Measurements from ENCODE around the gene TMEM163.
"Not testable (repeated sequence)": the region's sequence is repeated elsewhere in the genome, so short reads cannot be mapped to it uniquely, and the experiment has no call there.

Gene TMEM163

DNA sequence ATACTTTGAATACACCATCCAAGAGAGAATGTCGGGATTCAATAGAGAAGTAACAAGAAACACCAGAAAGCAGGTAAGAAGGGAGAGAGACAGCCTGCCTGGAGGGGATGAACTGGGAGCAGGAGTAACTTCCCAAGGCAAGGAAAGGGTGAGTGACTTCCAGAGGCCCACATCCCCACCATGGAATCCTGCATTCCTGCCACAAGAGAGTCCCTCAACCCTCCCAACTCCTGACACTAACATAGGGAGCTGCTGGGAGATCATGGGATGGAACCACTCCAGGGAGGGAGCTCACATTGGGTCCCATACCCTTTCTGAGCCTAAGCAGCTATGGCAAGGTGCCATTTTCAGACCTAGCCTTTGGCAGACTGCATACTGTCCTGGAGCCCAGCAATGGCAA is 5.5 kb upstream of the TMEM163 start:
- FAIRE-seq (no peak), DNase-seq (ENCODE audit: extremely low spot score, insufficient read length, low read depth) (no peak)

DNA sequence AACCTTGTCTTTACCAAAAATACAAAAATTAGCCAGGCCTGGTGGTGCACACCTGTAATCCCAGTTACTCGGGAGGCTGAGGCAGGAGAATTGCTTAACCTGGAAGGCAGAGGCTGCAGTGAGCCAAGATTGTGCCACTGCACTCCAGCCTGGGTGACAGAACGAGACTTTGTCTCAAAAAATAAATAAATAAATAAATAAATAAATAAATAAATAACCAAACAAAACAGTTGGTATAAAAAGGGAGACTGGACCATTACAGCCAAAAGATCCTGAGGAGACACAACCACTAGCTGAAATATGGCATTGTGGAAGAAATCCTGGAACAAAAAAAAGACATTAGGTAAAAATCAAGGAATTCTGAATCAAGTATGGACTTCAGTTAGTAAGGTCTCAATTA is 4.9 kb upstream of the TMEM163 start:
- DNase-seq (ENCODE audit: extremely low spot score, insufficient read length, low read depth); FAIRE-seq: not testable (repeated sequence)

DNA sequence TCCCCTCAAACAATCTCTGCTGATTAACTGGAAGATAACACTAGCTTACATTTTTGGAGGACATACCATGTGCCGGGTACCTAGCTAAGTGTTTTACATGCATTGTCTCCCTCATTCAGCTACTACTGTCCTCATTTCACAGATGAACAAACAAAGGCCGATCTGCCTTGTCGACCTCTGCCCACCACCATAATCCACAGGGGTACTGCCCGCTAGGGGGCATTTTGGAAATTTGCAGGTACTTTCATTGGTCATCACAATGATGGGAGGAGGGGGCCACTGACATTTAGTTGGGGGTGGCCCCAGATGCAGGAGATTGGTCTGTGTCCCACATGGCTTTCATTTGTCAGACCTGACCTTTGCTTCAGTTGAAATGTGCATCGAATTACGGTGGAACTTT is 3.9 kb upstream of the TMEM163 start:
- no peak for FAIRE-seq
- no peak for DNase-seq (ENCODE audit: extremely low spot score, insufficient read length, low read depth)

DNA sequence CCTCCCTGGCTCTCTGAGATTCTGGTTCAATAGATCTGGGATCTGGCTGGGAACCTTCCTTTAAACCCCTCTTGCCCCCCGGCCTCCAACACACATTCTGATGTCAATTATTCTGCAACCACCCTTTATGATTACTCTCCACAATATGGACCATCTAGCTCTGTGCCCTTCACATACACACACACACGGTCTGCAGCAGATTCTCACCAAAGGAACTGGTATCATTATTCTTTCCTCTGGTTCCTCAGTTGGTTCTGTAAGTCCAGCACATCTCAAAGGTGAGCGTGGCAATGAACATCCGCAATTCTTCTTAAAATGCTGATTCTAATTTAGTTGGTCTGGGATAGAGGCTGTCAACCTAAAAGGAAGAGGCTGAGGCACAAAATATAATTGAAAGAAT is 2.8 kb upstream of the TMEM163 start:
- DNase-seq (ENCODE audit: extremely low spot score, insufficient read length, low read depth), result no peak
- no peak for FAIRE-seq

DNA sequence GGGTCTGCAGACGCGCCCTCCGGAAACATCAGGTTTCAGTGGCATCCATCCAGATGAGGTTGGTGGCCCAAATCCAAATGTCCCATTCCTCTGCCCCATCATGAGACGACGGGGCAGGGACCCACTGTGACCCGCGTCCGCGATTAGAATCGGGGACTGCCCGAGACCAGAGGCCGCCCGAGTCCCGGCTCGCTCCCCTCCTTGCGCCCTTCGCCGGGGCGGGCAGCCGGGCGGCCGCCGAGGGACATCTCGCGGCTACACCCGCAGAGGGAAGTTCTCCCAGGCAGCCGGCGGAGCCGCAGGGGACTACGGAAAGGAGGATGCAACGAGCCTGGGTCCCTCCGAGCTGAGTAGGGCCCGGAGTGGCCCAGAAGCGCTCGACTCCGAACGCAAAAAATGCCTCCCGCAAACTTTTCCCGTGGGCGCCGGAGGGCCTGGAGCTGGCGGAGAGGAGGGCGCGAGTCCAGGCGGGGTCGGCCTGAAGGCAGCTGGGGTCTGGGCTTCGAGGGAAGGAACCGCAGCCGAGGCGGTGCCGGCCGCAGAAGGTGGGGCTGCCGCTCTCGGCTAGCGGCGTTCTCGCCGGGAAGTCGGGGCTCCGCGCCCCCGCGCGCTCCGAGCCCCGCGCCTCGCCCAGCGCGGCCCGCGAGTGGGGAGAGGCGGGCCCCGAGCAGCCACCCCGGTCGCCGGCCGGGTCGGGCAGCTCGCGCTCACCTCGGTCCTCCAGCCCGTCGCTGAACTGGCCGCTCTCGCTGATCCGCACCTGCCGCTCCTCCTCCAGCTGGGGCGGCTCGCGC is 580 bp downstream of the TMEM163 start:
- no peak for DNase-seq (ENCODE audit: extremely low spot score, insufficient read length, low read depth)
- FAIRE-seq, result no peak

DNA sequence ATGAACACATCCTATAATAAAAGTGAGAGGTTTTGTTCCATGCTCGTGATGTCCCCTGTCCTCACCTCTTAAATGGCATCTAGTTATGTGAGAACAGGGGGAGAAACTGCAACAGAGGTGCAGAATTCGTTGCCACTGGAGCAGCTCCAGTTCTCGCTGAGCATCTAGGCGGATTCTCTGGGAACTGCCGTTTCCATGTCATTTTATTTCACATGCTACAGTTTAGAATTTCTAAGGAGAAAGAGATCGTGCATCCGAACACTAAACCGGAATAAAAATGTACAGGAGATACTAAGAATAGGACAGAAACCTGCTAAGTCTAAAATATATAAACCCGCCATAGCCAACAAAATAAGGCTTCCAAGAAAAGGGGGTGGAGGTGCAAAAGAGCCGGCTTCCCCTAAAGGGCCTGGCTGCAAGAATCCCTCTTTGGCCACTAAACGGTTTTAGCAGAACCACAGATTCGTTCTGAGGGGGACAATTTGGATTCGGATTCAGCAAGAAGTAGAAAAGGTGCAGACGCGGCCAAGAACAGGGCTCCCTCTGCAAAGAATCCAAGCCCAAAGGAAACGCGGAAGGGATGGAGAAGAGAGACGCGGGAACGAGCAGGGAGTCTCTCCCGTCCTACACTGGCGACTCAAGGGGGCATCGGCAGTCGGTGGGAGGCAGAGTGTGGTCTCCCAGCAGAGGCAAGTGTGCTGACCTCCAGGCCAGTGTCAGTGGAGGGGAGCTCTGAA is 1.3 kb downstream of the TMEM163 start:
- DNase-seq (ENCODE audit: extremely low spot score, insufficient read length, low read depth) (no peak), FAIRE-seq (no peak)

DNA sequence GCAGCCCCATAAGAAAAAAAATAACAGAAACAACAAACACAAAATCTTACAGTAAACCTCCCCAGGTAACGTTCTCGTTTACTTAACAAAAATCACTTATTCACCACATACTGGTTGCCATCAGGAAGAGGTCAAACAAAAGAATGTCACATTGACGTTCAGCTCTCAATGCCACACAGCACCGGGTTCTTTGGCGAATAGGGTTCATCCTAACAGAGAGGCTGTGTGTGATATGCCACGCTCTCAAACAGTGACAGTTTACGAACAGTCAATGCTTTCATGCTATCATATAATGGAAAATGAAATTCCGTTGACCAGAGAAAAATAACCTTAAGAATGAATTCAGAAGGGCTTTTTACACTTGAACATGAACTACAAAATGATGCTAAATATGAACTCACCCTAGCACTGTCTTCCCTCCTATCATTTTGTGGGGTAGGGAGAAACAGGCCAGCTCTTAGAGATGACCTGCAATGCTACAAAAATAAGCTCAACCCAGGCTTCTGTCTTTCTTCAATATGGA is 2.0 kb downstream of the TMEM163 start:
- FAIRE-seq (no peak), DNase-seq (ENCODE audit: extremely low spot score, insufficient read length, low read depth) (no peak)

DNA sequence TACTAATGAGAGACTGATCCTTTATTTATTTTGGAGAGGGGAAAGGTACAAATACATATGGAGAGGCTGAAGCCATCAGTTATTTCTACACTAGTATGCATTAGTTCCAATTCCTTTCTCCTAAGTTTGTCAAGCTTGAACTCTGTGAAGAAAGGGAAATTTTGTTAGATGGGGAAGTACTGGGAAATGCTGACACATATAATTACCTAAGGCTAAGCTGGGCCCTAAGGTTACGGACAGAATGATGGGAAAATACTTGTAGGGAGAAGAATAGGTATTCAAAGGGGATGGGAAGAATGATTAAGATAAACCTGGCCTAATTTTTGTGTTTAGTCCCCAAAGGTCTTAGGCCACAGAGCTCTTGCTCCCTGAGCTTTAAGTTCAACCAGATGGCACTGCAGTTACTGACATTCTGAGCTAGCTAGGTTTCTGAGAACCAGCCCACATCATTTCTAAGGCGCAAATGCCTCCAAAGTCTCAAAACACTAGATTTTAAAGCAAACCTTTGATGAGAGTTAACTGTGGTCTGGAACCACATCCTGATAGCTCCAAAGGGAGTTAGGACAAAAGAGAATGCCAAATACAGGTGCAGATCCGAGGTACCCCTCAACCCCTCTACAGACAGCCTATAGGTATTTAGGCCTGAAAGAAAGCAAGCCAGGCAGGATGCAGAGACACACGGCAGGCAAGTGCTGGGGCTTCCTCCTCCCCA is 2.7 kb downstream of the TMEM163 start:
- DNase-seq (ENCODE audit: extremely low spot score, insufficient read length, low read depth) (no peak), FAIRE-seq (no peak)

DNA sequence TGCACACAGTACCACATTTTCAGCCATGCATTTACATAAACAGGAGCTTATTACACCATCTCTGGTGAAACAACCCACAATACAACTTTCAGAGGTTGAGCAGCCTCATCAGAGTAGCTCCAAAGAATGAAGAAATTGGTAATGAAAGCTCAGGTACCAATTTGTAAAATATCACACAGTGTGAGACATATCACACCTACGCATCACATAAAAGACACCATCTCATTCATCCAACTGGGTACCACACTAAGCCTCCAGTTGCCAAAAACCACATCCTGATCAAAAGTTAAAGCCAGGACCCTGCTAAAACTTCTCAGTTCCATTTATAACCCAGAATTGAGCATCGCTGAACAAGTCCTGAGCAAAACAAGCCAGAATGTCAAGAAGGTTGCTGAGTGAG is 4.6 kb downstream of the TMEM163 start:
- DNase-seq (ENCODE audit: extremely low spot score, insufficient read length, low read depth), result no peak
- no peak for FAIRE-seq

DNA sequence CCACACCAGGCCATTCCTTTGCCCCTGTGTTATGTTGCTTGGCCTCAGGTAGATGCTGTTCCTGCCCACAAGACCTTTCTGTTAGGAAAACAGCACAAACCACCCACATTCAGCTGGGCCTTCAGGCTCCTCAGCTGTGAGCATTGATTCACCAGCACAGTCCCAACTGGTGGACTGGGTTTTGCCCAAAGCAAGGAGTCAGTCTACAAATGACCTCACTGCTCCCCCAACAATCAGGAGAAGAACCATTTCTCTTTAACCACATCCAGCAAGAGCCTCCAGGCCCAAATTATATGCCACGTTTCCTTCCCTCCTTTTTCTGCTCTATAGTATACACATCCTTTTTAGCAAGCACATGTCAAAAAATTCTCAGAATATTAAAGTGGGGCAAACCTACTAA is 5.2 kb downstream of the TMEM163 start:
- DNase-seq (ENCODE audit: extremely low spot score, insufficient read length, low read depth) (no peak), FAIRE-seq (no peak)

DNA sequence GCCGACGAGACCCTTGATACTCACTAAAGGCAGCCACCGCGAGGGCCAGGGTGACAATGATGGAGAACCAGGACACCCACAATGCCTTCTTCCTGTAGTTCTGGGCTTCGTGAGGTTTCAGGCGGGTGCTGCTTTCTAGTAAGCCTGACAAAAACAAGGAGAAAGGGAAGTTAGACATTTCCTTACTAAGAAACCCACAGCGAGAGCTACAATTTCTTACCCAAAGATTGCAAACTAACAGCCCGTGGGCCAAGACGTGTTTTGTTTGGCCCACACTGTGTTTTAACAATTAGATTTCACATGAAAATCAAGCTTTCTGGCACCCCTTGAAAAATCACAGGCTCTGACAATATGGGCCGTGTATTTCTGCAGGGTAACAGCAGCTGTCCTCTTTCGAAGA is 5.6 kb downstream of the TMEM163 start:
- FAIRE-seq, result no peak
- DNase-seq (ENCODE audit: extremely low spot score, insufficient read length, low read depth), result no peak

DNA sequence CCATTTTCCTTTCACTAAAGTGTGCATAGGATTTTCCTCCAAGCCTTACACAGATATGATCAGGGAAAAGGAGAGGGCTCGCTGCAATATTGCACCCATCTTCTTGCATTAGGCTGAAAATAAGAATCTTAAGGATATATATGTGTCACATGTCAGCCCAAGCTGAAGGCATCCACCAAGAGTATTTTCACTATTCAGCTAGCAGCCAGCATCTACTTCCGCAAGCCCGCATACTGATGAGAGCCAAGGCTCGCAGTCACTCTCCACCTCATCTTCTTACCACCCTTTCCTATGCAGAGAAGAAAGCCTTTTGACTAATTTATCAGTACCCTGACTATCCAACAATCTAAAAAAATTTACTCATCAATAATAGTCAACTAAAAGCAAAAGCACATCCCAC is 6.1 kb downstream of the TMEM163 start:
- no peak for FAIRE-seq
- DNase-seq (ENCODE audit: extremely low spot score, insufficient read length, low read depth), result no peak

DNA sequence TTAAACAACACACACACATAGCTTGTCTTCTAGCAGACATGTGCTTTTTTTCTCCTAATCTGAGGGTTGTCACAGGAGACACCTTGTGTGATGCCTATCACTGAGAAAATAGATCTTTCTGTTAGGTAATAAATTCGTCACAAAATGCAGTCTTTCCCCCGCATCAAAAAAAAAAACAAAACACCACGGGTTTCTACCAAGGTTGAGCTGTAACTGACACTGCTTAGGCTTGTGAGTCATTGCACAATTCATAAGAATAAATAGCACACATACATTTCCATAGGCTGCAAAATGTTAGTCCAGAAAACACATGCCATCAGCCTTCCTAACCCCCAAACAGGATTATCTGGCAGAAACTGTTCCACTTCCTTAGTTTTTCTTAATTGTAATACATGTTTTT is 6.5 kb downstream of the TMEM163 start:
- FAIRE-seq, result no peak

DNA sequence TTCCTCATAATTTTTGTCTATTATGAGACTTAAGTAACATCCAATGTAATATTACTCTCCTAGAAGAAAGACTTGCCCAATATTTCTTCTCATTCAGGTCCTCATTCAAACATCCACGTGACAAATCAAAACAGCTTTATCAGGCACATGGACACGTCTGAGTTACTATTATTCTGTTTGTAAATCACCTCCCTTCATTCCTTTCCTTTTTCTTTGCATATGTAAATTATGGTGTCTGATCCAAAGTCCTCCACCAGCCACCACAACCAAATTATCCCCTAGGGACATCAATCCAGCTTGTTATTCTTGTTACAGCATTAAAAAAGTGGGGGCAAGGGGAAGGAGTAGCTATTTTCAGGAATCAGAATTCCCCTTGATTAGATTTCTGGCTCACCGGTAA is 7.1 kb downstream of the TMEM163 start:
- FAIRE-seq (no peak), DNase-seq (ENCODE audit: extremely low spot score, insufficient read length, low read depth) (no peak)

More for the DNA sequence above, 6.5 kb downstream of the TMEM163 start:
- no peak for DNase-seq (ENCODE audit: extremely low spot score, insufficient read length, low read depth)

DNA sequence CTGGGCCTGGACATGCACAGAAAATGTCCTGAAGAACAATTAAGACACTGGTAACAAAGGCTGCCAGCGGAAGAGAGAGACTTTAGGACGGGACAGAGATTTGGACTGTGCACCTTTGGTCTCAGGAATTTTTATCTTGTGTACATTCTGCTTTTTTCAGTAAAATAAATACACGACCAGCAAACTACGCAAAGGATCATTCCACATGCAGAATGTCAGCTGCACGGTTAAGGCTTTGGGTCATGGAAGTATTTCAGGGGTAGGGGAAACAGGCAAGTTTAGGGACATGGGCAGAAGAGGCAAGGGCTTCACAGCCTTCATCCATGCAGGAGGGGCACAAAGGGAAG is 11.5 kb downstream of the TMEM163 start:
- FAIRE-seq, result no peak
- no peak for DNase-seq (ENCODE audit: extremely low spot score, insufficient read length, low read depth)

DNA sequence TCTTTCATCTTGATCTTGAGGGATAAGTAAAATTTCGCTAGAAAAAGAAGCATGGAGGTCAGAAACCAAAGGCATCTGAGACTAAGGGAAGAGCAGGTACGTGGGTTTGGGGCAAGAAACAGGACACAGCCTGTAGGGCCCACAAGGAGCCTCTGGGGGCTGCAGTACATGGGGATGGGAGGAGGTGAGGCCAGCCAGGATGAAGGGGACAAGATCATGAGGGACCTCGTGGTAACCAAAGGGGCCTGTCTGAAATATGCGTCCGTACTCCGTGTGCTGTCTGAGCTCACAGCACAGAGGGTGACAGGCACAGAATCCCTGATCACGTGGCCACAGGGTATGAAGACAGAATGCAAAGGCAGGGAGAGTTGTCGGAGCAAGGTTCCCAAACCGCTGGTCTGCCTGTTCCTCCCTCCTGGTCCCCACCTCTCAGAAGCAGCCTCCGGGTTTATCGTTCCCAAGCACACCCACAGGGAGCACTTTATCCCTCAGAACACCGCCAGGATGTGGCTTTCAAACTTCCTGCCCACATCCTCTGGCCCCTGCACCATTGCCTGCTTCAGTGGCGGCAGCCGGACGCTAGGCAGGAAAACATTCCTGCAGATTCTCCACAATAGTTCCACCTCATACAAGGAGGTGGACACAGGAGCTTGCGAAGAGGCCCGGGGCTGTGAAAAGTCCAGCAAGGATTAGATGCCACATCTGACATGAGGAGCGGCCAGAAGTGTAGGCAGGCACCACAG is 12.0 kb downstream of the TMEM163 start:
- FAIRE-seq, result no peak
- DNase-seq (ENCODE audit: extremely low spot score, insufficient read length, low read depth), result no peak

DNA sequence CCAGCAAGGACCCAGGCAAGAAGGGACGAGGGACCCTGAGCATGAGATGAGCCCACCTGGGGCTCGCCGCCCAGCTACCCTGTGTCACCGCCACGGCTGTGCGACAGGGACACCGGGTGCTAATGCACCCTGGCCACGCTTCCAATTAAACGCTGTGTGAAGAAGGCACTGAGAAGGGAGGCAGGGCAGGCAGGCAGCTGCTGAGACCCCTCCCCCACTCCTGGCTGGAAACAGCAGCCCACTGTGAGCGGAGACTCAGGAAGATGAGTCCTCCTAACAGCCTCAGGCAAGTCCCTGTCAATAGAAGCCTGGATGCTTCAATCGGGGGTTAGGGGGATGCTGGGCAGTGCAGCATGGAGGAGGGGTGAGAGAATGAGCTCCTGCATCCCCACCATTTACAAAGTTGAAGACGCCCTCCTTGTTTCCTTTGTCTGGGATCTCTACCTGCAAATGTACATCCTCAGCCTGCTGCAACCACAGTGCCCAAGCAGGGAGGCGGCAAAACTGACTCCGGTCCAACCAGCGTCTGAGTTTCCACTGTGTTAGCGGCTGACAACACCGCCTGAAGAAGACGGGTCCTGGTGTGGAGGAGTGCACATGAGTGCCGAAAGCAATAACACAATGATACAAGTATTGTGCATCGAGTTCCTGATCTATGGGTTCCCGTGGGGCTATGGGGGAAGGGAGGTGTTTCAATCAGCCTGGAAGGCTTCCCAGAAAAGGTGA is 12.8 kb downstream of the TMEM163 start:
- no peak for DNase-seq (ENCODE audit: extremely low spot score, insufficient read length, low read depth)
- no peak for FAIRE-seq

DNA sequence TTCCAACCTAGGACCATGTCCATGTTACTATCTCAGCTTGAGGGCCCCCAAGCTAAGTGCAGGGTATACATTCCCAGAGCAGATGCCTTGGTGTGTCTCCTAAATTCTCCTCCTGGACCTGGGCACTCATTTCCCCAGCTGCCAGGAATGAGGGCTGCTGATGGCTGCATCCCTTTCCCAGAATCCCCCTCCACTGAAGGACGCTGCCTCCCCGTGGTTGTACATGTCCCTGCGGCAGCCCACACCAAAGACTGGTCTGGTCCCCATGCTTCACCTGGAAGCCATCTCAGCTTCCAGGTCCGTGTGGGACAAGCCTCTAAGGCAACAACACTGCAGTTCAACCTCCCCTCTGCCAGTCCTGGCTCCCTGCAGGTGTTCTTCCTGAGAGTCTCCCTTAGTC is 14.6 kb downstream of the TMEM163 start:
- FAIRE-seq (no peak), DNase-seq (ENCODE audit: extremely low spot score, insufficient read length, low read depth) (no peak)

DNA sequence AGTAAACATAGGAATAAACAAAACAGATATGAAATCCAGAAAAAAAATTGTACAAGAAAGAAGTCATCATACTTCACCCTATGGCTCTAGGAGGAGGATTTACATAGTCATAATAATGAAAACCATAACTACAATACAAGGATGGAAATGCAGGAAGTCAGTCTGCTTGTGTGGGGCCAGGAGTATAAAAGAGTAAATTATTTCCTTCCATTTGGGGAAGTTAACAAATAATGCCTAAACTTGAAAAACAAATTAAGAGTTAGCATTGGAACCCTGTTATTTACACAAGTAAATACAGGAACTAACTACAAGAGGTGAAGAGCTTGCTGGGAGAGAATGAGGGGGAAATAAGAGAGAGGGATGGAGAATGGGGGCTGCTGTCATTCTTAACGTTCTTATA is 15.4 kb downstream of the TMEM163 start:
- FAIRE-seq, result no peak
- no peak for DNase-seq (ENCODE audit: extremely low spot score, insufficient read length, low read depth)

DNA sequence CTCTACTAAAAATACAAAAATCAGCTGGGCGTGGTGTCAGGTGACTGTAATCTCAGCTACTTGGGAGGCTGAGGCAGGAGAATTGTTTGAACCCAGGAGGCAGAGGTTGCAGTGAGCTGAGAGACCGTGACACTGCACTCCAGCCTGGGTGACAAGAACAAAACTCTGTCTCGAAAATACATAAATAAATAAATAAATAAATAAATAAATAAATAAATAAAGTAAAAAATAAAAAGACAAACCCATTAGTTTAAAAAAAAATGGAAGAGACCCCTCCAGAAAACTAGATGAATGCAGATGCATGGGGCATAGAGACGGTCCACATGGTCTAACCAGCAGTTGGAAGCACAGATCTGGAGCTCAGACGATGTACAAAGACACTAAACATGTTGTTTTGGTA is 18.1 kb downstream of the TMEM163 start:
- DNase-seq (ENCODE audit: extremely low spot score, insufficient read length, low read depth) (no peak), FAIRE-seq (no peak)
